ENCODE data around the gene PRAC1. TPM values are rescaled to one million over a fixed set of nuclear protein-coding genes. Genes with fewer than 3 reads are reported as not detected.

The PRAC1 gene
- total RNA-seq, 4 donors from 2014 or later: not detected

DNA sequence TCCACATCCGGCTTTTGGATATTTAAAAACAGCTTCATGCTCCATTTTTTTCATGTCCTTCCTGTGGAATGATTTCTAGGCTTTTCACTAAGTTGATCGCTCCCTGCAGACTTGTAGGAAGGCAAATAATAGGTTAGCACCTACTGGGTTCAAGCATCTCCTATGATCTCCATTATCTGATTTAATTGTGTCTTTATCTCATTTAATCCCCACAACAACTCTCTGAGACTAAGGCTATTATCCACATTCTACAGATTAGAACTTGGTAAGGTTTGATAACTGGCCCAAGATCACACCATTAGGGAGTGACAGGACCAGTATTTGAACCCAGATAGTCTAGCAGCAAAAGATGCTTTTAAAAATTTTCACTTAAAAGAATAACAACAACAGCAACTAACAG is 50.0 kb downstream of the PRAC1 start:
- Histone ChIP-seq H3K4me1 (peaks cover 10 to 14% (median 12%) of the 10 kb centered on the region in 4 donors), H3K36me3 (no peaks in the 10 kb centered on the region), H3K27ac (replicated peaks in 1 of 4) (peak overlapping the region in 1 of 4 donors; percentile 42), H3K9me3 (no peaks in the 10 kb centered on the region), H3K27me3 (peaks cover 0 to 57% (median 2%) of the 10 kb centered on the region in 4 donors), H3K4me3 (peak overlapping the region in 1 of 4 donors; percentile 28)
- 61% methylated on average over 2 of the region's 2 CpGs for WGBS
- DNase-seq (ENCODE audit: extremely low spot score): no peak
- TF ChIP-seq EP300 (IDR thresholded peaks at IDR 0.05): no peak
- TF ChIP-seq, protein P1, sequence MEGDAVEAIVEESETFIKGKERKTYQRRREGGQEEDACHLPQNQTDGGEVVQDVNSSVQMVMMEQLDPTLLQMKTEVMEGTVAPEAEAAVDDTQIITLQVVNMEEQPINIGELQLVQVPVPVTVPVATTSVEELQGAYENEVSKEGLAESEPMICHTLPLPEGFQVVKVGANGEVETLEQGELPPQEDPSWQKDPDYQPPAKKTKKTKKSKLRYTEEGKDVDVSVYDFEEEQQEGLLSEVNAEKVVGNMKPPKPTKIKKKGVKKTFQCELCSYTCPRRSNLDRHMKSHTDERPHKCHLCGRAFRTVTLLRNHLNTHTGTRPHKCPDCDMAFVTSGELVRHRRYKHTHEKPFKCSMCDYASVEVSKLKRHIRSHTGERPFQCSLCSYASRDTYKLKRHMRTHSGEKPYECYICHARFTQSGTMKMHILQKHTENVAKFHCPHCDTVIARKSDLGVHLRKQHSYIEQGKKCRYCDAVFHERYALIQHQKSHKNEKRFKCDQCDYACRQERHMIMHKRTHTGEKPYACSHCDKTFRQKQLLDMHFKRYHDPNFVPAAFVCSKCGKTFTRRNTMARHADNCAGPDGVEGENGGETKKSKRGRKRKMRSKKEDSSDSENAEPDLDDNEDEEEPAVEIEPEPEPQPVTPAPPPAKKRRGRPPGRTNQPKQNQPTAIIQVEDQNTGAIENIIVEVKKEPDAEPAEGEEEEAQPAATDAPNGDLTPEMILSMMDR (IDR thresholded peaks at IDR 0.05): no peak
- no peak for TF ChIP-seq POLR2A (IDR thresholded peaks at IDR 0.05; ENCODE audit: low read depth)
- no peak for TF ChIP-seq POLR2AphosphoS5 (IDR thresholded peaks at IDR 0.05)
- intact Hi-C loops (cut with DNase I): loop anchor here (5.0 kb wide), 1 partner anchor 120 kb away; no protein-coding TSS in a partner anchor

Small RNA genes within 50 kb of the gene (small RNA-seq; reads per million reads assigned to genes)
- gene AC091179.2 (0 reads per million in 3 donors), gene COX6B1P2 (0 reads per million in 3 donors), gene MIR3185 (0 reads per million in 3 donors), gene RF02132 (0 reads per million in 3 donors), gene RF02133 (0 reads per million in 3 donors), gene RN7SL125P (0 reads per million in 3 donors)

Other genes starting within 250 kb of the PRAC1 start
- gene HOXB1, start 191.5 kb downstream of the PRAC1 start, total RNA-seq: not detected
- gene HOXB2, start 177.4 kb downstream of the PRAC1 start, total RNA-seq: 10 to 100 TPM; 36.3 to 86.4 (median 63.4) TPM
- 1 to 10 TPM; 3.5 to 8.3 (median 5.0) TPM for gene HOXB4, start 144.2 kb downstream of the PRAC1 start, total RNA-seq
- 10 to 100 TPM; 10.8 to 34.9 (median 28.7) TPM for gene HOXB3, start 132.3 kb downstream of the PRAC1 start, total RNA-seq
- gene HOXB5, start 128.7 kb downstream of the PRAC1 start, total RNA-seq: under 1 TPM; 0.17 to 0.83 (median 0.36) TPM
- 1 to 10 TPM; 2.2 to 5.4 (median 2.9) TPM for gene HOXB6, start 117.5 kb downstream of the PRAC1 start, total RNA-seq
- 1 to 10 TPM in 1 of 4 donors, under 1 TPM in 3; 0.52 to 1.7 (median 0.66) TPM for gene HOXB7, start 111.5 kb downstream of the PRAC1 start, total RNA-seq
- not detected for gene HOXB8, start 107.2 kb downstream of the PRAC1 start, total RNA-seq
- gene HOXB9, start 96.2 kb downstream of the PRAC1 start, total RNA-seq: not detected
- gene PRAC2, start 667 bp upstream of the PRAC1 start, total RNA-seq: not detected
- not detected for gene HOXB13, start 6.2 kb upstream of the PRAC1 start, total RNA-seq
- 1 to 10 TPM in 1 of 4 donors, under 1 TPM in 2, not detected in 1; under 0.01 to 1.1 (median 0.29) TPM for gene TTLL6, start 94.7 kb upstream of the PRAC1 start, total RNA-seq
- gene CALCOCO2, start 108.5 kb upstream of the PRAC1 start, total RNA-seq: 100 to 1,000 TPM; 157 to 210 (median 183) TPM
- 10 to 100 TPM; 62.5 to 93.9 (median 72.9) TPM for gene ATP5MC1, start 170.3 kb upstream of the PRAC1 start, total RNA-seq
- gene UBE2Z, start 185.9 kb upstream of the PRAC1 start, total RNA-seq: 10 to 100 TPM; 46.4 to 76.4 (median 62.9) TPM
- 10 to 100 TPM; 80.6 to 97.1 (median 92.3) TPM for gene SNF8, start 222.3 kb upstream of the PRAC1 start, total RNA-seq
- gene GIP, start 246.1 kb upstream of the PRAC1 start, total RNA-seq: not detected